NB4 (cell line): ENCODE measurements around the gene OGFRL1.

ENCODE experiments used
- DNase-seq: peaks from one replicate; pipeline ENCODE4 v3.0.0; 2010; ENCODE audit warnings: low read depth
- H3K4me3 ChIP-seq: one replicate; pipeline ENCODE4 v1.5.1; 2011; ENCODE audit warnings: mild to moderate bottlenecking, low read depth, low read length, moderate library complexity
- CTCF ChIP-seq: IDR thresholded peaks from one replicate; pipeline ENCODE4 v1.5.1; 2012; ENCODE audit warnings: low read depth, low read length
- MAX ChIP-seq: IDR thresholded peaks from 2 replicates; pipeline ENCODE4 v1.6.1; 2011; ENCODE audit warnings: low read depth, low read length
- MYC ChIP-seq: IDR thresholded peaks from 2 replicates; pipeline ENCODE4 v1.6.1; 2011; ENCODE audit warnings: low read depth, low read length
- POLR2A ChIP-seq: IDR thresholded peaks from 2 replicates; pipeline ENCODE4 v1.6.1; 2011; ENCODE audit warnings: mild to moderate bottlenecking; ENCODE audit not compliant: insufficient read length; ENCODE audit errors: extremely low read depth

The OGFRL1 gene

DNA sequence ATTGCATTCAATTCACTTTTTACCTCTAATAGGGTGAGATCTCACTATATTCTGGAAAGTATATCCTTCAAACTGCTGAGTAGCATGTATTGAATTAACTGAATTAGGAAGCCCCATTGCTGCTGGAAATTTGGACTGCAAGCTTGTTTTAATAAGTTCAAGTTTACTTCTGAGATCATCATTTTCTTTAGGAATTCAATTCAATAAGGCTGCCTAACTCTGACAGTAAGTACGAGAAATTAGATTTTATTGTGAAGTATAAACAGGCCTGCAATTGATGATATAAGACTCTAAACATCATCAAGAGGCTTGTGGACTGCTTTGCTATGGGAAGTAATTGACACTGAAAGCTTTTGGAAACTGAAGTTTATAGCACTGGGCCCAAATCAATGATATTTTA, 44.4 kb downstream of the OGFRL1 start:
- no peak for DNase-seq

GRCh38 chr6:71333697-71334096, 45.1 kb downstream of the OGFRL1 start:
- TF ChIP-seq CTCF, result no peak
- no peak for TF ChIP-seq MAX
- TF ChIP-seq MYC, result no peak
- no peak for TF ChIP-seq POLR2A
- no peak overlapping the region for H3K4me3 ChIP-seq
- DNase-seq, result no peak

More for the DNA sequence above, 44.4 kb downstream of the OGFRL1 start:
- TF ChIP-seq POLR2A (no peak), CTCF (no peak)
- H3K4me3 ChIP-seq, result no peak overlapping the region

- no peak for TF ChIP-seq POLR2A
- no peak for TF ChIP-seq MYC
- no peak for TF ChIP-seq CTCF
- TF ChIP-seq MAX, result no peak
- DNase-seq, result no peak
These were observed 46.2 kb downstream of the OGFRL1 start for GRCh38 chr6:71334768-71335167.

DNA sequence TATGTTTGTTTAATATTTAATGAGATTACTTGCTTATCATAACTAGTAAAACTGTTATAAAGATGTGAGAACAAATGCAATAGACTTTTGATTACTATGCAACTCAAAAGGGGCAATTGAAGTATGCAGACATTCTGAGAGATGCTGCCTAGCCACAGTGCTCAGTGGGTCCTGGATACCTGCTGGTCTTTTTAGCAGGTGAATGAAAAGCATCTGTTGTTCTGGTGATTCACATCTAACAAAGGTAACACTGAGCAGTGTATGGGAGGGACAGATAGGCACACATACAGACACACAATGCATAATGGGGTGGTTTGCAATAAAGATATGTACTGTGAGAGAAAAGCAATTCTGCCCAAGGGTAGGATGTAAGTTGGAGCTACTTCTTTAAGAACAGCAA, 46.9 kb downstream of the OGFRL1 start:
- TF ChIP-seq POLR2A (no peak), MYC (no peak), CTCF (no peak), MAX (no peak)

More at GRCh38 chr6:71334768-71335167, 46.2 kb downstream of the OGFRL1 start:
- no peak overlapping the region for H3K4me3 ChIP-seq

GRCh38 chr6:71336901-71337300, 48.3 kb downstream of the OGFRL1 start:
- no peak for TF ChIP-seq MYC
- no peak for TF ChIP-seq MAX
- no peak for TF ChIP-seq POLR2A
- no peak for TF ChIP-seq CTCF
- H3K4me3 ChIP-seq, result no peak overlapping the region
- DNase-seq, result no peak

More for the DNA sequence above, 46.9 kb downstream of the OGFRL1 start:
- H3K4me3 ChIP-seq, result no peak overlapping the region
- DNase-seq, result no peak

GRCh38 chr6:71338540-71339316, 50.1 kb downstream of the OGFRL1 start:
- DNase-seq, result no peak
- no peak overlapping the region for H3K4me3 ChIP-seq
- TF ChIP-seq POLR2A (no peak), MAX (no peak), CTCF (no peak), MYC (no peak)
